Measurements from ENCODE around the gene UBR3. TPM values are rescaled to one million over a fixed set of nuclear protein-coding genes. Genes with fewer than 3 reads are reported as not detected.
A peak's percentile ranks its signal among the peaks of the same experiment; 100 is the strongest.

UBR3 gene
- total and polyA plus RNA-seq, 2 of the 4 experiments (the other 2 are of a cell fraction), result 10.0 to 33.9 TPM

GRCh38 chr2:170088776-170089175, 261.5 kb downstream of the UBR3 start:
- dilution Hi-C loops (cut with HindIII; ENCODE audit: low sequenced_read_pairs, unreplicated experiment), result no loop called here

More at GRCh38 chr2:170088776-170089175, 261.5 kb downstream of the UBR3 start:
- H3K56ac ChIP-seq (ENCODE audit: extremely low read depth, insufficient read depth, low read length), result no peak overlapping the region
- 0 out of 2 replicates have a peak, but pooled peaks cover 3% of the 10 kb centered on the region for H3K9me1 ChIP-seq (ENCODE audit: insufficient read depth, low read length)
- H3K27me3 ChIP-seq (ENCODE audit: control insufficient read depth, insufficient read depth, low read length), result no peaks in the 10 kb centered on the region
- no peak overlapping the region for H3K4ac ChIP-seq (ENCODE audit: low read depth, low read length)
- no peak overlapping the region for H3K4me2 ChIP-seq (ENCODE audit: low read depth, low read length)
- CTCF ChIA-PET, result no interaction called here
- POLR2A ChIA-PET (ENCODE audit: unreplicated experiment), result no interaction called here
- TF ChIP-seq USF2 (IDR thresholded peaks at IDR 0.05; ENCODE audit: low read depth, low read length), result no peak
- TF ChIP-seq BHLHE40 (IDR thresholded peaks at IDR 0.05; ENCODE audit: low read depth, low read length), result no peak
- no peak for TF ChIP-seq NFE2L2 (IDR thresholded peaks at IDR 0.05; ENCODE audit: low read depth, low read length)
- no peak for TF ChIP-seq RAD21 (IDR thresholded peaks at IDR 0.05; ENCODE audit: low read length)
- H4K5ac ChIP-seq (ENCODE audit: low read depth, low read length), result no peak overlapping the region
- no peak overlapping the region for H3K9ac ChIP-seq (ENCODE audit: low read depth, low read length)
- H2AFZ ChIP-seq (replicated peaks; ENCODE audit: low read length, poor library complexity), result no peak overlapping the region
- no TSS peak for BruUV-seq (replicated peaks)
- peaks cover 2% of the 10 kb centered on the region; the same call in 1 of the 2 replicates for H3K9me3 ChIP-seq (ENCODE audit: control insufficient read depth, insufficient read depth, low read length)
- no peak overlapping the region for H2BK15ac ChIP-seq (ENCODE audit: low read depth, low read length)
- DNase-seq (peak; percentile 5), ATAC-seq (ENCODE audit: low read depth) (peak; percentile 25; the same call in 1 of the 2 replicates)
- H2AK9ac ChIP-seq (replicated peaks; ENCODE audit: low read depth, low read length, poor library complexity), result no peak overlapping the region
- H3K14ac ChIP-seq (replicated peaks; ENCODE audit: low read depth, low read length), result no peak overlapping the region
- in situ Hi-C loops (cut with MboI; ENCODE audit: low sequenced_read_pairs) (no loop called here), intact Hi-C loops (cut with micrococcal nuclease) (no loop called here)
- H2AK5ac ChIP-seq (ENCODE audit: low read depth, low read length), result no peak overlapping the region
- no peaks in the 10 kb centered on the region for H3K36me3 ChIP-seq (ENCODE audit: control insufficient read depth, insufficient read depth, low read length)
- no peak overlapping the region for H3K27ac ChIP-seq (ENCODE audit: insufficient read depth, low read length)
- H3K23ac ChIP-seq (ENCODE audit: low read depth, low read length), result no peak overlapping the region
- H2BK120ac ChIP-seq (ENCODE audit: low read depth, low read length), result no peak overlapping the region
- no peak overlapping the region for H3K4me3 ChIP-seq (ENCODE audit: insufficient read depth, low read depth, low read length)
- no peak overlapping the region for H2BK20ac ChIP-seq (ENCODE audit: low read depth, low read length)
- no peak overlapping the region for H4K91ac ChIP-seq (ENCODE audit: insufficient read depth, low read depth, low read length)
- no peak overlapping the region for H3K18ac ChIP-seq (ENCODE audit: low read depth, low read length)
- H4K8ac ChIP-seq (ENCODE audit: low read depth in 2 of 2, low read length in 2 of 2), result no peak overlapping the region
- no peaks in the 10 kb centered on the region for H4K20me1 ChIP-seq (ENCODE audit: insufficient read depth, low read length)
- H3K4me1 ChIP-seq (ENCODE audit: control insufficient read depth, insufficient read depth, low read length), result no peaks in the 10 kb centered on the region
- 40% methylated on average over 2 of the region's 5 CpGs; no CpG with 5 or more reads in 1 of the 2 experiments for WGBS, 2 experiments (ENCODE audit: extremely low coverage in 2 of 2, insufficient read length in 1 of 2)
- H2BK5ac ChIP-seq (ENCODE audit: low read depth, low read length, poor library complexity, severe bottlenecking), result no peak overlapping the region
- no peaks in the 10 kb centered on the region for H3K79me1 ChIP-seq (ENCODE audit: low read depth in 1 of 2, low read length in 2 of 2)
